ENCODE measurements around the gene CNTNAP2. TPM values are rescaled to one million over a fixed set of nuclear protein-coding genes. Genes with fewer than 3 reads are reported as not detected.

CNTNAP2 gene
- total and polyA plus RNA-seq, 2 experiments from 2014 or later, result not detected

DNA sequence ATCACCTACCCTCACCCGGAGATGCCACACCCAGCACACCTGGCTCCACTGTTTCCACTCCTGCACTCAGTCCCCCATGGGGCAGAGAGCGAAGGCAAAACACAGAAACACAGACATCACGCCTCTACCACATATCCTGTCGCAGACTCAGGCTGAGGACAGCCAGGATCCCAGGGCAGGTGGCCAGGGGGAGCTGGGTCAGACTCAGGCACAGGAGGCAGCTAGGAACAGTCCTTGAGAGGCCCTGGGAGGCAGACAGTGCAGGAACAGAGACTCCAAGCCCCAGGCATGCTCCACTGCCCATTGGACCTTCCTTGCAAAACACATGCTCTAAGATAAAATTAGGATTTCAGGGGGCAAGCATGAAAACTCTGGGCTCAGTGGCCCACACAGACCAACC lies 2319.5 kb downstream of the CNTNAP2 start:
- no peak overlapping the region for H3K27ac ChIP-seq
- DNase-seq, result no peak
- 10 to 11% methylated on average over 4 of the region's 4 CpGs for WGBS, 2 experiments (ENCODE audit: low coverage in 1 of 2, low lambda C conversion rate in 2 of 2, missing lambda C conversion rate in 2 of 2)

DNA sequence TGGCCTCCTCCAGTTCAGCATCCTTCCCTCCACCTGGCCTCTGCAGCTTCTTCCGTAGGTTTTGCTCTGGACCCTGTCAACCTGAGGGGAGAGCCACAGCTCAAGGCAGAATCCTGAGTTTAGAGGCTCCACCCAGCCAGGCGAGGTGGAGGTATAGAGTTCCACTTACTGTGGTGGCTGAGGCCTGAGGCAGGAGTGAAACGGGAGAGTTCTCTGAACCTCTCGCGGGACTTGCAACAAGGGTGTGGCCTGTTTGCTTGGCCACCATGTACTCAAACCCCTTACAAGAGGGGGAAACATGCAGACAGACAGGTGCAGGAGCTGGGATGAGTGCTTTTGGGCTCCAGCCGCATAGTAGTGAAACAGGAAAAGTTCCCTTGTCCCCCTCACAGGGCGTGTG lies 2320.0 kb downstream of the CNTNAP2 start:
- H3F3A ChIP-seq (ENCODE audit: insufficient read depth), result no peaks in the 10 kb centered on the region
- no peak for TF ChIP-seq EZH2phosphoT487 (IDR thresholded peaks at IDR 0.05; ENCODE audit: insufficient read depth, low read depth)
- TF ChIP-seq EZH2 (IDR thresholded peaks at IDR 0.05; ENCODE audit: insufficient read depth, poor library complexity, severe bottlenecking), result no peak
- no peak overlapping the region for H2AFZ ChIP-seq
- H3K9me2 ChIP-seq (ENCODE audit: insufficient read depth), result no peaks in the 10 kb centered on the region
- no peak overlapping the region for H3K4me2 ChIP-seq (ENCODE audit: unreplicated experiment)
- 32 to 43% methylated on average over 7 of the region's 7 CpGs for WGBS, 2 experiments (ENCODE audit: low coverage in 1 of 2, low lambda C conversion rate in 2 of 2, missing lambda C conversion rate in 2 of 2)
- H3K4me1 ChIP-seq (ENCODE audit: insufficient read depth), result no peaks in the 10 kb centered on the region
- in situ Hi-C loops (cut with MboI), result no loop called here
- no peaks in the 10 kb centered on the region for H4K20me1 ChIP-seq (ENCODE audit: insufficient read depth)
- no peak overlapping the region for H3K9ac ChIP-seq
- no peaks in the 10 kb centered on the region for H3K27me3 ChIP-seq (replicated peaks; ENCODE audit: insufficient read depth)
- no peaks in the 10 kb centered on the region for H3K9me3 ChIP-seq (ENCODE audit: low read depth)
- no peak overlapping the region for H3K4me3 ChIP-seq
- no peak overlapping the region for H3K27ac ChIP-seq
- DNase-seq, result no peak
- no peaks in the 10 kb centered on the region for H3K36me3 ChIP-seq (ENCODE audit: low read depth)
- no peaks in the 10 kb centered on the region for H3K79me2 ChIP-seq (ENCODE audit: insufficient read depth)

More for the DNA sequence above, 2319.5 kb downstream of the CNTNAP2 start:
- Histone ChIP-seq H3K27me3 (replicated peaks; ENCODE audit: insufficient read depth) (no peaks in the 10 kb centered on the region), H3K4me1 (ENCODE audit: insufficient read depth) (no peaks in the 10 kb centered on the region), H3K9ac (no peak overlapping the region), H3K9me2 (ENCODE audit: insufficient read depth) (no peaks in the 10 kb centered on the region), H2AFZ (no peak overlapping the region), H3K36me3 (ENCODE audit: low read depth) (no peaks in the 10 kb centered on the region), H3K79me2 (ENCODE audit: insufficient read depth) (no peaks in the 10 kb centered on the region), H3K9me3 (ENCODE audit: low read depth) (no peaks in the 10 kb centered on the region), H4K20me1 (ENCODE audit: insufficient read depth) (no peaks in the 10 kb centered on the region), H3K4me2 (ENCODE audit: unreplicated experiment) (no peak overlapping the region), H3K4me3 (no peak overlapping the region), H3F3A (ENCODE audit: insufficient read depth) (no peaks in the 10 kb centered on the region)
- in situ Hi-C loops (cut with MboI), result no loop called here
- TF ChIP-seq EZH2phosphoT487 (IDR thresholded peaks at IDR 0.05; ENCODE audit: insufficient read depth, low read depth) (no peak), EZH2 (IDR thresholded peaks at IDR 0.05; ENCODE audit: insufficient read depth, poor library complexity, severe bottlenecking) (no peak)

GRCh38 chr7:148437043-148437442 lies 2320.4 kb downstream of the CNTNAP2 start:
- Histone ChIP-seq H3K4me1 (ENCODE audit: insufficient read depth) (no peaks in the 10 kb centered on the region), H4K20me1 (ENCODE audit: insufficient read depth) (no peaks in the 10 kb centered on the region), H3K9me3 (ENCODE audit: low read depth) (no peaks in the 10 kb centered on the region), H3K36me3 (ENCODE audit: low read depth) (no peaks in the 10 kb centered on the region), H3K79me2 (ENCODE audit: insufficient read depth) (no peaks in the 10 kb centered on the region), H3K9me2 (ENCODE audit: insufficient read depth) (no peaks in the 10 kb centered on the region), H2AFZ (no peak overlapping the region), H3K4me2 (ENCODE audit: unreplicated experiment) (no peak overlapping the region), H3K4me3 (no peak overlapping the region), H3K27me3 (replicated peaks; ENCODE audit: insufficient read depth) (no peaks in the 10 kb centered on the region), H3K27ac (no peak overlapping the region), H3F3A (ENCODE audit: insufficient read depth) (no peaks in the 10 kb centered on the region), H3K9ac (no peak overlapping the region)
- 39 to 45% methylated on average over 4 of the region's 4 CpGs for WGBS, 2 experiments (ENCODE audit: low coverage in 1 of 2, low lambda C conversion rate in 2 of 2, missing lambda C conversion rate in 2 of 2)
- in situ Hi-C loops (cut with MboI), result no loop called here
- DNase-seq, result no peak
- TF ChIP-seq EZH2phosphoT487 (IDR thresholded peaks at IDR 0.05; ENCODE audit: insufficient read depth, low read depth) (no peak), EZH2 (IDR thresholded peaks at IDR 0.05; ENCODE audit: insufficient read depth, poor library complexity, severe bottlenecking) (no peak)

DNA sequence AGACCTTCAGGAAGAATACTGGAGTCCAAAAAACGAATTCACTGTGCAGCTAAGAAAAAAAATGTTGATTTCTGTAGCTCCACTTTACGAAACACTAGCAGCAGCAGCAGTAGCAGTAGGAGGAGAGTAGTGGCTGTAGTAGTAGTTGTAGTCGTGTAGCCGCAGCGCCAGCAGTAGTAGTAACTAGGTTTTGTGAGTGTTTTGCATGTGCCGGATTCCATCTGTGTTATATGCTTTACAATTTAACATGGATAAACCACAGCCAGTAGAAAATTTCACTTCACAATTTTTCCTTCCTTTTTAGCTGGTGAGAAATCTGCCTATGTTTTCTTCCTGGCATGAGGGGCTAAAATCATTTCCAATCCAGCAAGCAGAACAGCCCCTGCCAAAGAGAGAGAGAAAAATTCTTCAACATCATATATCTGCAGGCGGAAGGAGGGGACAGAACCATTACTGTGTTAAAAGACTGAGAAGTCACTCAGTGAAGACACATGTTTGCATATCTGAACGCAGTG lies 2325.6 kb downstream of the CNTNAP2 start:
- Histone ChIP-seq H4K20me1 (ENCODE audit: insufficient read depth) (no peaks in the 10 kb centered on the region), H3K9me3 (ENCODE audit: low read depth) (no peaks in the 10 kb centered on the region), H3K79me2 (ENCODE audit: insufficient read depth) (no peaks in the 10 kb centered on the region), H3K27me3 (replicated peaks; ENCODE audit: insufficient read depth) (no peaks in the 10 kb centered on the region), H3K9ac (no peak overlapping the region), H3K9me2 (ENCODE audit: insufficient read depth) (no peaks in the 10 kb centered on the region), H3F3A (ENCODE audit: insufficient read depth) (no peaks in the 10 kb centered on the region), H2AFZ (no peak overlapping the region), H3K4me2 (ENCODE audit: unreplicated experiment) (no peak overlapping the region), H3K4me1 (ENCODE audit: insufficient read depth) (no peaks in the 10 kb centered on the region), H3K27ac (no peak overlapping the region), H3K4me3 (no peak overlapping the region), H3K36me3 (ENCODE audit: low read depth) (no peaks in the 10 kb centered on the region)
- in situ Hi-C loops (cut with MboI), result no loop called here
- no peak for TF ChIP-seq EZH2phosphoT487 (IDR thresholded peaks at IDR 0.05; ENCODE audit: insufficient read depth, low read depth)
- TF ChIP-seq EZH2 (IDR thresholded peaks at IDR 0.05; ENCODE audit: insufficient read depth, poor library complexity, severe bottlenecking), result no peak
- DNase-seq, result no peak
- WGBS, 2 experiments (ENCODE audit: low coverage in 1 of 2, low lambda C conversion rate in 2 of 2, missing lambda C conversion rate in 2 of 2), result 33 to 36% methylated on average over 8 of the region's 8 CpGs

DNA sequence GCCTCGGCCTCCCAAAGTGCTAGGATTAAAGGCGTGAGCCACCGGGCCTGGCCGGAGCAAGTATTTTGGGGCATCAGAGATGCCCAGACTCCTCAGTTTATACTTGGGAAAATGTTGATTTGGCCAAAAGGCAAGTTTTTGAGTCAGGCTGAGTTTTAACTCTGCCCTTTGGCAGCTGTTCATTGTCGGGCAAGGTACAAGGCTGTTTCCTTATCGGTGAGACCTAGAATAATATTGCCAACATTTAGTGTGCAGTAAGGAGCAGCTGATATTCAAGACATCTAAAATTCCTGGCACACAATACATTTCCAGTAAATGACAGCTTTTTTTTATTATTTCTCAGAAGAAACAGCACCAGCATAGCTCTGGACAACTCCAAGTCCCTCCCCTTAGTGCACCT lies 2326.3 kb downstream of the CNTNAP2 start:
- H3K9ac ChIP-seq, result no peak overlapping the region
- no peaks in the 10 kb centered on the region for H3K79me2 ChIP-seq (ENCODE audit: insufficient read depth)
- TF ChIP-seq EZH2phosphoT487 (IDR thresholded peaks at IDR 0.05; ENCODE audit: insufficient read depth, low read depth), result no peak
- no peak for TF ChIP-seq EZH2 (IDR thresholded peaks at IDR 0.05; ENCODE audit: insufficient read depth, poor library complexity, severe bottlenecking)
- no peak overlapping the region for H3K27ac ChIP-seq
- no peaks in the 10 kb centered on the region for H4K20me1 ChIP-seq (ENCODE audit: insufficient read depth)
- no peaks in the 10 kb centered on the region for H3K36me3 ChIP-seq (ENCODE audit: low read depth)
- in situ Hi-C loops (cut with MboI), result no loop called here
- no peaks in the 10 kb centered on the region for H3F3A ChIP-seq (ENCODE audit: insufficient read depth)
- H3K4me3 ChIP-seq, result no peak overlapping the region
- DNase-seq, result no peak
- H3K9me2 ChIP-seq (ENCODE audit: insufficient read depth), result no peaks in the 10 kb centered on the region
- WGBS, 2 experiments (ENCODE audit: low coverage in 1 of 2, low lambda C conversion rate in 2 of 2, missing lambda C conversion rate in 2 of 2), result 29 to 36% methylated on average over 6 of the region's 6 CpGs
- no peaks in the 10 kb centered on the region for H3K4me1 ChIP-seq (ENCODE audit: insufficient read depth)
- H3K27me3 ChIP-seq (replicated peaks; ENCODE audit: insufficient read depth), result no peaks in the 10 kb centered on the region
- H2AFZ ChIP-seq, result no peak overlapping the region
- no peak overlapping the region for H3K4me2 ChIP-seq (ENCODE audit: unreplicated experiment)
- no peaks in the 10 kb centered on the region for H3K9me3 ChIP-seq (ENCODE audit: low read depth)

Data from GM23248 (cell line).